Osteoblast (primary cell): Measurements from ENCODE around the gene SCG5. TPM values are rescaled to one million over a fixed set of nuclear protein-coding genes. Genes with fewer than 3 reads are reported as not detected.

Source experiments
- DNase-seq: peaks from one replicate; pipeline ENCODE4 v3.0.0; 2011; ENCODE audit warnings: low spot score, mixed read lengths; ENCODE audit not compliant: insufficient read length; ENCODE audit errors: missing footprints
- H2AFZ ChIP-seq: 2 replicates; pipeline ENCODE4 v1.6.0; 2011; ENCODE audit warnings: mild to moderate bottlenecking, low read length
- H3K27ac ChIP-seq: 2 replicates; pipeline ENCODE4 v1.5.1; 2011; ENCODE audit warnings: mild to moderate bottlenecking, low read depth, low read length, moderate library complexity
- H3K27me3 ChIP-seq: 2 replicates; pipeline ENCODE4 v1.6.0; 2012; ENCODE audit warnings: mild to moderate bottlenecking, control low read depth, inconsistent platforms, low read length, moderate library complexity; ENCODE audit not compliant: insufficient read depth
- H3K36me3 ChIP-seq: 2 replicates; pipeline ENCODE4 v1.5.1; 2011; ENCODE audit warnings: mild to moderate bottlenecking, low read length, control low read depth, moderate library complexity; ENCODE audit not compliant: insufficient read depth
- H3K4me1 ChIP-seq: 2 replicates; pipeline ENCODE4 v1.5.1; 2011; ENCODE audit warnings: mild to moderate bottlenecking, low read length, control low read depth, moderate library complexity; ENCODE audit not compliant: insufficient read depth
- H3K4me2 ChIP-seq: 2 replicates; pipeline ENCODE4 v1.6.0; 2011; ENCODE audit warnings: mild to moderate bottlenecking, low read length; ENCODE audit not compliant: insufficient read depth
- H3K4me3 ChIP-seq: fragments of 200-600 bp; sonication (generic); 3 replicates; pipeline ENCODE4 v1.5.1; 2012; ENCODE audit warnings: mild to moderate bottlenecking, low read length, inconsistent platforms; ENCODE audit not compliant: insufficient read depth
- H3K79me2 ChIP-seq: 2 replicates; pipeline ENCODE4 v1.6.0; 2012; ENCODE audit warnings: mild to moderate bottlenecking, low read length, control low read depth, inconsistent platforms; ENCODE audit not compliant: insufficient read depth
- H3K9me3 ChIP-seq: 2 replicates; pipeline ENCODE4 v1.5.1; 2011; ENCODE audit warnings: low read depth, low read length, control low read depth
- H4K20me1 ChIP-seq: 2 replicates; pipeline ENCODE4 v1.6.0; 2012; ENCODE audit warnings: mild to moderate bottlenecking, low read length, control low read depth; ENCODE audit not compliant: insufficient read depth
- total RNA-seq: library from RNA; depleted of rRNA; stranded (reverse); fragments of >200 nt; gene quantifications from 2 replicates; pipeline ENCODE4 v1.2.3, GENCODE V29; 2012
- TF ChIP-seq, protein P1 (sequence below): IDR thresholded peaks from 2 replicates; pipeline ENCODE4 v1.5.1; 2011; ENCODE audit warnings: mild to moderate bottlenecking, low read depth, low read length, moderate library complexity; ENCODE audit errors: extremely low read depth

Gene SCG5
- total RNA-seq, 1 donor: 9.0 TPM

DNA sequence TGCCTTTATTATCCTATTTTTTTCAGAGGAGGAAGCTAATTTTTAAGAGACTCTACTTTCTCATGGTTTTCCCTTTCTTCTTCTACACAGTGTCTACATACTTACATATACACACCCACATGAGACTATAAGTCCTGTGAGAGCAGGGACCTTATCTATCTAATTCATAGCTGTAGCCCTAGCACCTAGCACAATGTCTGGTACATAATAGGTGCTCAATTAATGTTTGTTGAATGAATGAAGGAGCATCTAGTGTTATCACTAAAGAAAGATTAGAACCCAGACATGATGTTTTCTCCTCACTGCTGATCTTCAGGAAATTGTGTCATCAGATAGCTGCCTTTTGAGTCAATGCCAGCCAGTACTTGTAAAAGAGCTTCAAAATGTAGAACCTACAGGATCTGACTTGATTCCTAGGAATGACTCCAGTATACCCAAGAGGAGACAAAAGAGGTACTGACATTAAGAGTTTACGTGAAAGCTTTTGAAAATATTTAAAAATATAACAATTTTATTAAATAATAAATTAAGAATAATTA is 2.5 kb downstream of the SCG5 start:
- DNase-seq: peak; percentile 10
- no peak overlapping the region for H3K4me3 ChIP-seq
- no peak overlapping the region for H3K27ac ChIP-seq
- peaks cover 8% of the 10 kb centered on the region for H3K36me3 ChIP-seq
- no peaks in the 10 kb centered on the region for H4K20me1 ChIP-seq
- no peaks in the 10 kb centered on the region for H3K9me3 ChIP-seq
- no peak overlapping the region for H2AFZ ChIP-seq
- TF ChIP-seq, protein P1, sequence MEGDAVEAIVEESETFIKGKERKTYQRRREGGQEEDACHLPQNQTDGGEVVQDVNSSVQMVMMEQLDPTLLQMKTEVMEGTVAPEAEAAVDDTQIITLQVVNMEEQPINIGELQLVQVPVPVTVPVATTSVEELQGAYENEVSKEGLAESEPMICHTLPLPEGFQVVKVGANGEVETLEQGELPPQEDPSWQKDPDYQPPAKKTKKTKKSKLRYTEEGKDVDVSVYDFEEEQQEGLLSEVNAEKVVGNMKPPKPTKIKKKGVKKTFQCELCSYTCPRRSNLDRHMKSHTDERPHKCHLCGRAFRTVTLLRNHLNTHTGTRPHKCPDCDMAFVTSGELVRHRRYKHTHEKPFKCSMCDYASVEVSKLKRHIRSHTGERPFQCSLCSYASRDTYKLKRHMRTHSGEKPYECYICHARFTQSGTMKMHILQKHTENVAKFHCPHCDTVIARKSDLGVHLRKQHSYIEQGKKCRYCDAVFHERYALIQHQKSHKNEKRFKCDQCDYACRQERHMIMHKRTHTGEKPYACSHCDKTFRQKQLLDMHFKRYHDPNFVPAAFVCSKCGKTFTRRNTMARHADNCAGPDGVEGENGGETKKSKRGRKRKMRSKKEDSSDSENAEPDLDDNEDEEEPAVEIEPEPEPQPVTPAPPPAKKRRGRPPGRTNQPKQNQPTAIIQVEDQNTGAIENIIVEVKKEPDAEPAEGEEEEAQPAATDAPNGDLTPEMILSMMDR: no peak
- peaks cover under 1% of the 10 kb centered on the region for H3K4me1 ChIP-seq
- H3K27me3 ChIP-seq: no peaks in the 10 kb centered on the region
- H3K4me2 ChIP-seq: no peak overlapping the region
- H3K79me2 ChIP-seq: no peaks in the 10 kb centered on the region

DNA sequence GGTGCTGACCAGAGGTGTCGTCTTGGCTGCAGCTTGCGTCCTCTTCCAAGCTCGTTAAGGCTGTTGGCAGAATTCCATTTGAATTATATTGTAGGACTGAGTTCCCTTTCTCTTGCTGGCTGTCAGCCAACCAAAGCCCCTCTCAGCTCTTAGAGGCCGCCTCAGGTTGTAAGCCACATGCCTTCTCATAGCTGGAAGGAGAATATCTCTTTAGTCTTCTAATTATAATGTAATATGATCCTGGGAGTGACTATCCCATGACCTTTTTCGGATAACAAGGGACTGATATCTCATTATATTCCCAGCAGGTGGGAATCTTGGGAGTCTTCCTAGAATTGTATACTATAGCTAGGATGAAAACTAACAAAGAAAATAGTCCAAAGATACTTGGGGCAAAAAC is 4.8 kb downstream of the SCG5 start:
- Histone ChIP-seq H3K79me2 (peaks cover 2% of the 10 kb centered on the region), H3K36me3 (no peaks in the 10 kb centered on the region), H3K27me3 (no peaks in the 10 kb centered on the region), H3K4me3 (no peak overlapping the region), H3K4me2 (no peak overlapping the region), H4K20me1 (no peaks in the 10 kb centered on the region), H3K4me1 (peaks cover 13% of the 10 kb centered on the region), H2AFZ (no peak overlapping the region), H3K9me3 (no peaks in the 10 kb centered on the region), H3K27ac (no peak overlapping the region)
- DNase-seq: no peak
- TF ChIP-seq, protein P1: no peak

DNA sequence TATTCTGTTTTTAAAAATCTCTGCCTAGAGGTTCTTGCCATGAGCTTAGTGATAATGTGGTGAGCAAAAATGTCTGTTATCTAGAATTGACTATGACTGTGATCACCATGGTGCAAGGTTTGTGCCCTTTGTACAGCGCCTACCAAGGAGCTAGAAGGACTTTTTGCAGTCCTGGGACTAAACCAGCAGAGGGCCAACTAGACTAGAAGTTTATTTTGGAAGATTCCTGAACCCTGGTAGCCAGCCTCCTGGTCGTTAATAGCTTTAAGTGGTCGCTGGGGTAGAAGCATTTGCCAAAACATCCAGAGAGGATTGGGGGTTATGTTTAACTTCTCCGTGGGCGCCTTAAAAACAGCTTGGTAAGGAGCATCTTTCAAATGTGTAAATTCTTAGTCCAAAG is 7.8 kb downstream of the SCG5 start:
- peak; percentile 69 for DNase-seq
- no peaks in the 10 kb centered on the region for H3K36me3 ChIP-seq
- H3K27ac ChIP-seq: peak overlapping the region; percentile 14
- H3K27me3 ChIP-seq: no peaks in the 10 kb centered on the region
- TF ChIP-seq, protein P1: peak; percentile 77
- H3K4me1 ChIP-seq: peaks cover 22% of the 10 kb centered on the region
- no peaks in the 10 kb centered on the region for H3K9me3 ChIP-seq
- no peaks in the 10 kb centered on the region for H4K20me1 ChIP-seq
- H3K79me2 ChIP-seq: peaks cover 8% of the 10 kb centered on the region
- no peak overlapping the region for H3K4me3 ChIP-seq
- H2AFZ ChIP-seq: peak overlapping the region; percentile 84
- H3K4me2 ChIP-seq: peak overlapping the region; percentile 47

DNA sequence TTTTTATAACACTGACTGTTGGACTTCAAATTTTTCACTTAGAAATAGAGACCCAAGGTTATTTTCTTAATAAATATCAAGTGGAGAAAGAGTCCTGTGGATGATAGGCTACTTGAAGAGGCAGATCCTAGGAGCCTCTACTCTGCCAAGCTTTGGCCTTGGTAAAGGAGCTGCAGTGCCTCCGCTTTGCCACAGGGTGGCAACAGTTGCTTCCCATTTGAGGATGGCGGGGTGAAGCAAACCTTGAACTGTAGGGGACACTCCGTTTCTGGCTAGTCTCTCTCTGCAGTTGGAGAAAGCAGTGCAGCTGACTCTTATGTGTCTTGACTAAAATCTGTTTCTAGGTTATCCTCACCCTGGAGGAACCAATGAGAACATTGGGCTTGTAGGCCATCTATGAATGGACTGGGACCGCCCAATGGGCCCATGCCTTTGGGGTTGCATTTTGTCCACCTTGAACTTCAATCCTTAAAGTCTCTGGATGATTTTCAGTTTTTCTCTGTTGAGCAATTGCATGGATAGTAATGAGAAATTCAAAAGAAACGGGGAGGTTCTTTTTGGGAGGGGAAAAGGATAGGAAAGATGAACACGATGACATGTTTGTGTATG is 9.8 kb downstream of the SCG5 start:
- Histone ChIP-seq H4K20me1 (no peaks in the 10 kb centered on the region), H3K4me1 (peaks cover 22% of the 10 kb centered on the region), H3K4me2 (no peak overlapping the region), H3K9me3 (no peaks in the 10 kb centered on the region), H3K4me3 (no peak overlapping the region), H3K27ac (peak overlapping the region; percentile 1), H3K36me3 (no peaks in the 10 kb centered on the region), H3K27me3 (no peaks in the 10 kb centered on the region), H3K79me2 (peaks cover 8% of the 10 kb centered on the region), H2AFZ (peak overlapping the region; percentile 6)
- TF ChIP-seq, protein P1: peak; percentile 99
- DNase-seq: peak; percentile 82
